RPMI8226 (cell line): ENCODE data around the gene ZNF763.
"Not testable (repeated sequence)": the region's sequence is repeated elsewhere in the genome, so short reads cannot be mapped to it uniquely, and the experiment has no call there.

Source experiments
- DNase-seq: peaks from one replicate; pipeline ENCODE4 v3.0.0-alpha.2; 2015

Gene ZNF763

DNA sequence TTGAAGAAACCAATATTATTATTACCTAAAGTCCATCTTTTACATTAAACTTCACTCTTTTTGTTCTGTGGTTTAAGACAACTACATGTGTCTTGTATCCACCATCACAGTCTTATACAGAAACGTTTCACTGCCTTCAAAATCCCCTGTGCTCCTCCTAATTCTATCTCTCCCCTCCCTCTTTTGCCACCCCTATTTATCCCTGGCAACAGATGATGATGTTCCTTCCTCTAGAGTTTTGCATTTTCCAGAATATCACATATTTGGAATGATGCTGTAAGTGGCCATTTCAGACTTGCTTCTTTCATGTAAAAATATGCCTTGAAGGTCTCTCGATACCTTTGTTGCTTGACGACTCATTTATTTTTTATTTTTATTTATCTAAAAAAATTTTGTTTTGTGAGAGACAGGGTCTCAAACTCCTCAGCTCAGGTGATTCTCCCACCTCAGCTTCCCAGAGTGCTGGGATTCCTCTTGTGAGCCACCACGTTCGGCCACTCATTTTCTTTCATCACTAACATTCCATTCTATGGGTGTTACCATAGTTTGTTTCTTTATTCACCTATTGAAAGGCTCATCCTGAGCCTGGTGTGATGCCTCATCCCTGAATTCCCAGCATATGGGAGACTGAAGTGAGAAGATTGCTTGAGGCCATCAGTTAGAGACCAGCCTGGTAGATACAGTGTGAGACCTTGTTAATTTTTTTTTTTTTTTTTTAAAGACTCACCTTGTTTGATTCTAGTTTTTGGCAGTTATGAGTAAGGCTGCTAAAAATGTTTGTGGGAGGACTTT is 8.4 kb downstream of the ZNF763 start:
- no peak for DNase-seq

DNA sequence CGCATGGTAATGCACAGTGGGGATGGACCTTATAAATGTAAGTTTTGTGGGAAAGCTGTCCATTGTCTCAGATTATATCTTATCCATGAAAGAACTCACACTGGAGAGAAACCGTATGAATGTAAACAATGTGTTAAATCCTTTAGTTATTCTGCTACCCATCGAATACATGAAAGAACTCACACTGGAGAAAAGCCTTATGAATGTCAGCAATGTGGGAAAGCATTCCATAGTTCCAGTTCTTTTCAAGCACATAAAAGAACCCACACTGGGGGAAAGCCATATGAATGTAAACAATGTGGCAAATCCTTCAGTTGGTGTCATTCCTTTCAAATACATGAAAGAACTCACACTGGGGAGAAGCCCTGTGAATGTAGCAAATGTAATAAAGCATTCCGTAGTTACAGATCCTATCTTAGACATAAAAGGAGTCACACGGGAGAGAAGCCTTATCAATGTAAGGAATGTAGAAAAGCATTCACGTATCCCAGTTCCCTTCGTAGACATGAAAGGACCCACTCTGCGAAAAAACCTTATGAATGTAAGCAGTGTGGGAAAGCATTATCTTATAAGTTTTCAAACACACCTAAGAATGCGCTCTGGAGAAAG is 13.8 kb downstream of the ZNF763 start:
- DNase-seq, result no peak

DNA sequence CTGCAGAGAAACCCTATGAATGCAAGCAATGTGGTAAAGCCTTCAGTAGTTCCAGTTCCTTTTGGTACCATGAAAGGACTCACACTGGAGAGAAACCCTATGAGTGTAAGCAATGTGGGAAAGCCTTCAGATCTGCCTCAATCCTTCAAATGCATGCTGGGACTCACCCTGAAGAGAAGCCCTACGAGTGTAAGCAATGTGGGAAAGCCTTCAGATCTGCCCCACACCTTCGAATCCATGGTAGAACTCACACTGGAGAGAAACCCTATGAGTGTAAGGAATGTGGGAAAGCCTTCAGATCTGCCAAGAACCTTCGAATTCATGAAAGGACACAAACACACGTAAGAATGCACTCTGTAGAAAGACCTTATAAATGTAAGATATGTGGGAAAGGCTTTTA is 14.7 kb downstream of the ZNF763 start:
- DNase-seq, result no peak

DNA sequence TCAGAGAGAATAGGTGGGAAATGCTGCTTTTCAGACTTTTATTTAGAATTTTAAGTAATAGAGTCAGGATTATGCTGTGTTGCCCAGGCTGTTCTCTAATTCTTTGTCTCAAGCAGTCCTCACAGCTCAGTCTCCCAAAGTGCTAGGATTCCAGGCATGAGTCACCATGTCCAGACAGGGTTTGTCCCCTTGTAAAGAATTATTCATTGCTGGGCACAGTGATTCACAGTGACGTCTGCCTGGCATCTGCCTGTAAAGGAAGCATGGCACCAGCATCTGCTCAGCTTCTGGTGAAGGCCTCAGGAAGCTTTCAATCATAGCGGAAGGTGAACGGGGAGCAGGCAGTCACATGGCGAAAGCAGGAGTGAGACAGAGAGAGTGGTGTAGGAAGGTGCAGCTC is 17.7 kb downstream of the ZNF763 start:
- DNase-seq, result no peak

DNA sequence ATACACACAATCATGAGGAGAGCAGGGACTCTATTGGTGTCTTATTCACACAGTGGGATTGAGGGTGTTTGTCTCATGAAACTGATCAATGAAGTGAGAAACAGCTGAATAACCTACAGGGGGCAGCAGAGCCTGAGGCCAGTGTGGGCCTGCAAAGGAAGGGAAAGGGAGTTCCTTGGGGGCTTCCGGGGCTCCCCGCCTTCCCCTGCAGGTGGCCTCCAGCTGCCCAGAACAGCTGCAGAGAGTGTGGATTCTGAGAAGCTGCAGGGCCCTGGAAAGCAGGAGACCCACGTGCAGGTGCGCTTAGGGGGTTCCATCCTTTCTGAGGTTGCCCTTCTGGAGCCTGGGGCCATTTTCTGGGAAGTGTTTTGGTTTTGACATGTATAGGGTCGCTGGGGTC is 20.1 kb downstream of the ZNF763 start:
- DNase-seq, result peak; percentile 42

DNA sequence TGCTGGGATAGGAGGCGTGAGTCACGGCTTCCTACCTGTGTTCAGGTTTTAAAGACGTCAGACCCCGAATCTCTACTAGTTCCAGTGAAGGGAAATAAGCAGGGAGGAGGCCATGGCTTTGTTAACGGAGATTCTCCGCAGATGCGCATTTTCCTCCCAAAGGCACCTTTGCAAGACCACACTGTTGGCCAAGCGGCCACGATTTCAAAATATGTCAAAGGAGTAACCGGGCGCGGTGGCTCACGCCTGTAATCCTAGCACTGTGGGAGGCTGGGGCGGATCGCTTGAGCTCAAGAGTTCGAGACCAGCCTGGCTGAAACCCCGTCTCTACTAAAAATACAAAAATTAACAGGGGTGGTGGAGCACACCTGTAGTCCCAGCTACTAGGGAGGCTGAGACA is 21.9 kb downstream of the ZNF763 start:
- no peak for DNase-seq

DNA sequence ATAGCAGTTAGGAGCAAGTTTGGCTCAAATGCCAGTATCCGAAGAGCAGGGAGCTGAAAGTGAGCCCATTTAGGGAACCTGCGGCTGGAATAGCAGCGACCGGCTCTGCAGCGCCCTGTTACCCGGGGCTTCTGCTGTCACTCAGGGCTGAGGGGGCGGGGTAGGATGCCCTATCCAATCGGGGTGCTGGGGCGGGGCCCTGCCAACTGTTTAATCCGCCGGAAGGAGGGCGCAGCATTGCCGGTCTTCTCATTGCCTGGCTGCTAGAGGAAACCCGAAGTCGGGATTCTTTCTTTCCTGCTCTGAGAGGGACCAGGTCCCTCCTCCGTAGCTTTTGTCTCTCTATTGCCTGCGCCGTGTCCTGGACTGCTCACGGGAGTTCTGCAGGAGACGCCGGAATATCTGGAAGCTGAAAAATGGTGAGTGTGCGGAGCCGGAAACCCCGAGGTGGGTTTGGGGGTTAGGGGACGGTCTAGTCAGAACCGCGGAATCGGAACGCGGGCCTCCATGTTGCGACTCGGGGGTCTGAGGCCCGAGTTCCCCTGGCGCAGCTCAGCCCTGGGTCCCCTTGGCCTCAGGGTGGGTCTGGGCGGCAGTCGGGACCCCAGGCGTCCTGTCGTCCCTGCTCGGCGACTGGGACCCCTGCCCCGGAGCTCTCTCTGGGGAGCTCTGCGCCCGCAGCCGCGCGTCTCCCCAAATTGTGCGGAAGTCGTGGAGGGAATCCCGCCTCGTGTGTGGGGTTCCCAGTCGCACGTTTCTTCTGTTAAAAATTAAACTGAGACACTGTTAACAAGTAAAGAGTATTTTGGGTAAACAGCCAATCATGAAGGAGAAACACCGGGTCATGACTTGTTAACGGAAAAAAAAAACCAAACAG is 22.8 kb downstream of the ZNF763 start:
- DNase-seq, result peak; percentile 96

DNA sequence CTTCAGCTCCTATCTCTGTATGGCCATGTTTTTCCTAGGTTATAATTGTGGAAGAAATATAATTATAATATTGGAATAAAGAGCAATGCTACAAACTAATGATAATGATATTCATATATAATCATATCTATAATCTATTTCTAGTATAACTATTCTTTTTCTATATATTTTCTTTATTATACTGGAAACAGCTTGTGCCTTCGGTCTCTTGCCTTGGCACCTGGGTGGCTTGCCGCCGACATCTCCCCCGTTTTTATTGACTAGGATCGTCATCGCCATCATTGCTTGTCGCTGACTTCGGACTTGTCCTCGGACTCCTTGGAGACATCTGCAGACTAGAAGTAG is 24.2 kb downstream of the ZNF763 start:
- no peak for DNase-seq

DNA sequence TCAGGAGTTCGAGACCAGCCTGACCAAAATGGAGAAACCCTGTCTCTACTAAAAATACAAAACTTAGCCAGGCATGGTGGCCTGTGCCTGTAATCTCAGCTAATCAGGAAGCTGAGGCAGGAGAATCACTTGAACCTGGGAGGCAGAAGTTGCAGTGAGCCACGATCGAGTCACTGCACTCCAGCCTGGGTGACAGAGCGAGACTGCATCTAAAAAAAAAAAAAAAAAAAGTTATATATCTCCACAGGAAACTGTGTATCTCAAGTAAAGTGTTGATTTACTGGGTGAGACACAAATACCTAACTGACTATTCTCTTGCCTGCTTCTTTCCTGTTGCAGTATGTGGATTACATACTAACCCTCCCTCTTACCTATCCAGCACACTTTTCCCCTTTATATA is 27.1 kb downstream of the ZNF763 start:
- not testable (repeated sequence) for DNase-seq

DNA sequence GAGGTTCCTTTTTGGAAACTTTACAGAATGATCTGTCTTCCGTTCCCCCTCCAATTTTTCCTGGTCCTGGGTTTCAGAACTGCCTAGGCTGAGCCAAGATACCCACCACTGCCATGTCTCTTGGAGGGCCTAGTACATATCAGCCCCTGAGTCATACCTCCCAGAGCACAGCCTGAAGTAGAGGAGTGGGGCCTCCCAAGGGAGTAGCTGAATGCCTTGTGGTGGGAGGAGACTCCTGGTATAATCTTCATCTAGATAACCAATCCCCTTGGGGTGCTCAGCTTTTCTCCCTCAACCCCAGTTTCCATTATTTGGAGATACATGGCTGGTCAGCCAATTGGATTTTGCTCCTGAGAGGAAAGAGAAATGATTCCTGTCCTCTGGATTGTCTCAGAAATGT is 30.3 kb downstream of the ZNF763 start:
- DNase-seq, result no peak

DNA sequence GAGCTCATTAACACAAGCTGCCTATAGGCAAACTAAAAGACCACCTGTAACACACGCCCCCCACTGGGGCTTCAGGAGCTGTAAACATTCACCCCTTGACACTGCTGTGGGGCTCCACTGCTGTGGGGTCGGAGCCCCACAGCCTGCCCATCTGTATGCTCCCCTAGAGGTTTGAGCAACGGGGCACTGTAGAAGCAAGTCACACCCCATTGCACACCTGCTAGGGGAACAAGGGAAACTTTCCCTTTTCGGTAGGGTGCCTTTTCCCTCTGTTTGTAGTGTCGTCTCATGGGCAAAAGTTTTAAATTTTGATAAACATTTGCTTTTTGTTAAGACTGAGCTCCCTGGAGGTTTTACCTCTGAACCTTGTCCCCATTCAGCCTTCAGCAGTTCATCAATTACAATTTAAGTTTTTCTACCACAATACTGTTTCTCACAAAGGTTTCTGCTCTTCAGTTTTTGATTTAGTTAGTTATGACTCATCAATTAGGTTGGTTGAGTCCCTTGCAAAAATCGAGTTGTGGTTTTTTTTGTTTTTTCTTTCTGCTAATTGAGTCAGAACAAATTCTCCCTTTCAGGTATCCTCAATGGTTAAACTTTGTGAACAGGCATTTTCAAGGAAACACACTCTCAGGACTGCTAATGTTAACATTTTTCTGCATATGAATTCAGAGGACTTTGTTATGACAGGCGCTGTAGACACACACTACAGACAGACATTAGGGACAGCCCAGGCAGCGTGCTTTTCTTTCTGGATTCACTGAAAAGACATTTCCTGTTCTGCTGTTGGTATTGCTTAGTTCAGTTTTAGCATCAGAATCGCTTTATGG is 35.5 kb downstream of the ZNF763 start:
- no peak for DNase-seq

DNA sequence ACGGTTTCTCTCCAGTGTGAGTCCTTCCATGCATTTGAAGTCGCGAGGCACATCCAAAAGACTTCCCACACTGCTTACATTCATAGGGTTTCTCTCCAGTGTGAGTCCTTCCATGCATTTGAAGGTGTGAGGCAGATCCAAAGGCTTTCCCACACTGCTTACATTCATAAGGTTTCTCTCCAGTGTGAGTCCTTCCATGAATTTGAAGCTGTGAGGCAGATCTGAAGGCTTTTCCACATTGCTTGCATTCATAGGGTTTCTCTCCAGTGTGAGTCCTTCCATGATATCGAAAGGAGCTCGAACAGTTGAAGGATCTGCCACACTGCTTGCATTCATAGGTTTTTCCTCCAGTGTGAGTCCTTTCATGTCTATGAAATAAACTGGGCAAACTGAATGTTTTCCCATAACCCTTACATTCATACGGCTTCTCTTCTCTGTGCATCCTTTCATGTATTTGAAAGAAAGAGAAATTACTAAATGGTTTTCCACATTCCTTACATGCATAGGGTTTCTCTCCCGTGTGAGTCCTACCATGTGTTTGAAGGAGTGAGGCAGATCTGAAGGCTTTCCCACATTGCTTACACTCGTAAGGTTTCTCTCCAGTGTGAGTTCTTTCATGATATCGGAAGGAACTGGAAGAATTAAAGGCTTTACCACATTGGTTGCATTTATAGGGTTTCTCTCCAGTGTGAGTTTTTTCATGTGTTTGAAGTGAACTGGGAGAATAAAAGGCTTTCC is 50.3 kb downstream of the ZNF763 start:
- DNase-seq, result no peak

DNA sequence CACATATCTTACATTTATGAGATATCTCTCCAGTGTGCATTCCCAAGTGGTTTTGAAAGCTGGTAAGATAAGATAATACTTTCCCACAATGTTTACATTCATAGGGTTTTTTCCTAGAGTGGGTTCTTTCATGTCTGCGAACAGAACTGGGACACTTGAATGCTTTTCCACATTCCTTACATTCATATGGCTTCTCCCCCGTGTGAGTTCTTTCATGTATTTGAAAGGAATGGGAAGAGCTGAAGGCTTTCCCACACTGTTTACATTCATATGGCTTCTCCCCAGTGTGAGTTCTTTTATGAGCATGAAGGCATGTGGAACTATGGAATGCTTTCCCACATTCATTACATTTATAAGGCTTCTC is 50.9 kb downstream of the ZNF763 start:
- no peak for DNase-seq
